Effector CD4-positive, alpha-beta T cell (primary cell): ENCODE results near the gene ZNF236.
"Not testable (repeated sequence)": the region's sequence is repeated elsewhere in the genome, so short reads cannot be mapped to it uniquely, and the experiment has no call there.

Experiments
- DNase-seq: peaks from one replicate; pipeline ENCODE4 v3.0.0-alpha.2; 2020

The ZNF236 gene

GRCh38 chr18:77009675-77010074, 187.3 kb downstream of the ZNF236 start:
- no peak for DNase-seq

- DNase-seq: no peak
Measured at GRCh38 chr18:77012120-77012519, 189.8 kb downstream of the ZNF236 start.

- no peak for DNase-seq
Measured at GRCh38 chr18:77012806-77013541, 190.6 kb downstream of the ZNF236 start.

- DNase-seq: no peak
Measured at GRCh38 chr18:77013811-77014521, 191.6 kb downstream of the ZNF236 start.

- DNase-seq: no peak
Measured at GRCh38 chr18:77014538-77014937, 192.2 kb downstream of the ZNF236 start.

GRCh38 chr18:77015169-77015568, 192.8 kb downstream of the ZNF236 start:
- no peak for DNase-seq

- DNase-seq: no peak
Measured at GRCh38 chr18:77015771-77016710, 193.7 kb downstream of the ZNF236 start.

GRCh38 chr18:77016936-77017335, 194.6 kb downstream of the ZNF236 start:
- DNase-seq: no peak

GRCh38 chr18:77017355-77017754, 195.0 kb downstream of the ZNF236 start:
- DNase-seq: no peak

GRCh38 chr18:77018650-77019049, 196.3 kb downstream of the ZNF236 start:
- not testable (repeated sequence) for DNase-seq

GRCh38 chr18:77019641-77020040, 197.3 kb downstream of the ZNF236 start:
- no peak for DNase-seq
